Measurements from ENCODE around the gene FARSA. TPM values are rescaled to one million over a fixed set of nuclear protein-coding genes. Genes with fewer than 3 reads are reported as not detected.
A peak's percentile ranks its signal among the peaks of the same experiment; 100 is the strongest.

FARSA gene
- total and polyA plus RNA-seq, 10 of the 15 experiments (the other 5 are each of a cell fraction or from before 2014, with no cell fraction given): 20.3 to 212 (median 76.4) TPM

DNA sequence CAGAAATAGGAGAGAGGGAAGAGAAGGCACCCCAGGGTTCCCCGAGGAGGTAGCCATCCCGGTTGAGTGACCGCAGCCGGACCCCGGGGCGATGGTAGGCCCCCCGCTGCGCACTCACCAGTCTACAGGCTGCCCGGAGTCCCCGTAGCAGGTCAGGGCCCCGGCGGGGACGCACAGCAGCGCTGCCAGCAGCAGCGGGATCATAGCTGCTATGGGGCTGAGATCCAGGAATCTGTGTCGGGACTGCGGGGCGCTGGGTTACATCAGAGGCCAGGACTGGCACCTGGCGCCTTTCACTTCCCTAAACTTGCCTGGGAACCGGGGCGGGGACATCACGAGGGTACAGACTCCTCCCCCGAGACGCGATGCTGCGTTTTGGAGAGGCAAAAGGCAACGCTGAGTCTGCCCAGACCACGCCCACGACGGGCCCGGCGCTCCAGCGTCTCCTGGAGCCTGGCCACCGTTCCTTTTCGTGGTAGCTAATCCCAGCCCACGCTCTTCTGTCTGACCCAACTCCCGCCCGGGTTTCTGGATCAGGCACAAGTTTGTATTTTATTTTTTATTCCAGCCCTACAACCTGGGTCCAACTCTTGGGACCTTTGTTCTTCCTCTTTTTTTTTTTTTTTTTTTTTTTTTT, 52.2 kb downstream of the FARSA start, which contains the start of gene DNASE2 (continued):
- TF ChIP-seq, protein P1, sequence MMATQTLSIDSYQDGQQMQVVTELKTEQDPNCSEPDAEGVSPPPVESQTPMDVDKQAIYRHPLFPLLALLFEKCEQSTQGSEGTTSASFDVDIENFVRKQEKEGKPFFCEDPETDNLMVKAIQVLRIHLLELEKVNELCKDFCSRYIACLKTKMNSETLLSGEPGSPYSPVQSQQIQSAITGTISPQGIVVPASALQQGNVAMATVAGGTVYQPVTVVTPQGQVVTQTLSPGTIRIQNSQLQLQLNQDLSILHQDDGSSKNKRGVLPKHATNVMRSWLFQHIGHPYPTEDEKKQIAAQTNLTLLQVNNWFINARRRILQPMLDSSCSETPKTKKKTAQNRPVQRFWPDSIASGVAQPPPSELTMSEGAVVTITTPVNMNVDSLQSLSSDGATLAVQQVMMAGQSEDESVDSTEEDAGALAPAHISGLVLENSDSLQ (IDR thresholded peaks at IDR 0.05): peak; percentile 55; the same call in 1 of the 2 replicates
- peak; percentile 92 for TF ChIP-seq GATAD2B (conservative IDR thresholded peaks at IDR 0.05; ENCODE audit: low read depth)
- TF ChIP-seq, protein P2, sequence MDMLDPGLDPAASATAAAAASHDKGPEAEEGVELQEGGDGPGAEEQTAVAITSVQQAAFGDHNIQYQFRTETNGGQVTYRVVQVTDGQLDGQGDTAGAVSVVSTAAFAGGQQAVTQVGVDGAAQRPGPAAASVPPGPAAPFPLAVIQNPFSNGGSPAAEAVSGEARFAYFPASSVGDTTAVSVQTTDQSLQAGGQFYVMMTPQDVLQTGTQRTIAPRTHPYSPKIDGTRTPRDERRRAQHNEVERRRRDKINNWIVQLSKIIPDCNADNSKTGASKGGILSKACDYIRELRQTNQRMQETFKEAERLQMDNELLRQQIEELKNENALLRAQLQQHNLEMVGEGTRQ (IDR thresholded peaks at IDR 0.05; ENCODE audit: borderline replicate concordance, low read depth, low read length): peak; percentile 20
- TF ChIP-seq ETV6 (conservative IDR thresholded peaks at IDR 0.05 in 1 of 2, IDR thresholded peaks at IDR 0.05 in 1 of 2; ENCODE audit: borderline replicate concordance in 1 of 2, low read depth in 1 of 2): no peak
- peak; percentile 28; the same call in 1 of the 2 replicates for TF ChIP-seq MXI1 (IDR thresholded peaks at IDR 0.05; ENCODE audit: low read depth, low read length)
- TF ChIP-seq MEF2B (IDR thresholded peaks at IDR 0.05; ENCODE audit: partially characterized antibody, poor library complexity, severe bottlenecking): no peak
- TF ChIP-seq, protein P3, sequence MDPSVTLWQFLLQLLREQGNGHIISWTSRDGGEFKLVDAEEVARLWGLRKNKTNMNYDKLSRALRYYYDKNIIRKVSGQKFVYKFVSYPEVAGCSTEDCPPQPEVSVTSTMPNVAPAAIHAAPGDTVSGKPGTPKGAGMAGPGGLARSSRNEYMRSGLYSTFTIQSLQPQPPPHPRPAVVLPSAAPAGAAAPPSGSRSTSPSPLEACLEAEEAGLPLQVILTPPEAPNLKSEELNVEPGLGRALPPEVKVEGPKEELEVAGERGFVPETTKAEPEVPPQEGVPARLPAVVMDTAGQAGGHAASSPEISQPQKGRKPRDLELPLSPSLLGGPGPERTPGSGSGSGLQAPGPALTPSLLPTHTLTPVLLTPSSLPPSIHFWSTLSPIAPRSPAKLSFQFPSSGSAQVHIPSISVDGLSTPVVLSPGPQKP (IDR thresholded peaks at IDR 0.05; ENCODE audit: low read depth, low read length): no peak
- TF ChIP-seq SRF (IDR thresholded peaks at IDR 0.05; ENCODE audit: low read depth in 2 of 2, low read length in 2 of 2): no peak
- TF ChIP-seq SP1 (IDR thresholded peaks at IDR 0.05; ENCODE audit: low read depth, low read length): no peak
- peak; percentile 41; the same call in 1 of the 2 replicates for TF ChIP-seq CREM (IDR thresholded peaks at IDR 0.05; ENCODE audit: low read depth)
- TF ChIP-seq, protein P4, sequence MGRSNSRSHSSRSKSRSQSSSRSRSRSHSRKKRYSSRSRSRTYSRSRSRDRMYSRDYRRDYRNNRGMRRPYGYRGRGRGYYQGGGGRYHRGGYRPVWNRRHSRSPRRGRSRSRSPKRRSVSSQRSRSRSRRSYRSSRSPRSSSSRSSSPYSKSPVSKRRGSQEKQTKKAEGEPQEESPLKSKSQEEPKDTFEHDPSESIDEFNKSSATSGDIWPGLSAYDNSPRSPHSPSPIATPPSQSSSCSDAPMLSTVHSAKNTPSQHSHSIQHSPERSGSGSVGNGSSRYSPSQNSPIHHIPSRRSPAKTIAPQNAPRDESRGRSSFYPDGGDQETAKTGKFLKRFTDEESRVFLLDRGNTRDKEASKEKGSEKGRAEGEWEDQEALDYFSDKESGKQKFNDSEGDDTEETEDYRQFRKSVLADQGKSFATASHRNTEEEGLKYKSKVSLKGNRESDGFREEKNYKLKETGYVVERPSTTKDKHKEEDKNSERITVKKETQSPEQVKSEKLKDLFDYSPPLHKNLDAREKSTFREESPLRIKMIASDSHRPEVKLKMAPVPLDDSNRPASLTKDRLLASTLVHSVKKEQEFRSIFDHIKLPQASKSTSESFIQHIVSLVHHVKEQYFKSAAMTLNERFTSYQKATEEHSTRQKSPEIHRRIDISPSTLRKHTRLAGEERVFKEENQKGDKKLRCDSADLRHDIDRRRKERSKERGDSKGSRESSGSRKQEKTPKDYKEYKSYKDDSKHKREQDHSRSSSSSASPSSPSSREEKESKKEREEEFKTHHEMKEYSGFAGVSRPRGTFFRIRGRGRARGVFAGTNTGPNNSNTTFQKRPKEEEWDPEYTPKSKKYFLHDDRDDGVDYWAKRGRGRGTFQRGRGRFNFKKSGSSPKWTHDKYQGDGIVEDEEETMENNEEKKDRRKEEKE (IDR thresholded peaks at IDR 0.05): no peak
- TF ChIP-seq, protein P5, sequence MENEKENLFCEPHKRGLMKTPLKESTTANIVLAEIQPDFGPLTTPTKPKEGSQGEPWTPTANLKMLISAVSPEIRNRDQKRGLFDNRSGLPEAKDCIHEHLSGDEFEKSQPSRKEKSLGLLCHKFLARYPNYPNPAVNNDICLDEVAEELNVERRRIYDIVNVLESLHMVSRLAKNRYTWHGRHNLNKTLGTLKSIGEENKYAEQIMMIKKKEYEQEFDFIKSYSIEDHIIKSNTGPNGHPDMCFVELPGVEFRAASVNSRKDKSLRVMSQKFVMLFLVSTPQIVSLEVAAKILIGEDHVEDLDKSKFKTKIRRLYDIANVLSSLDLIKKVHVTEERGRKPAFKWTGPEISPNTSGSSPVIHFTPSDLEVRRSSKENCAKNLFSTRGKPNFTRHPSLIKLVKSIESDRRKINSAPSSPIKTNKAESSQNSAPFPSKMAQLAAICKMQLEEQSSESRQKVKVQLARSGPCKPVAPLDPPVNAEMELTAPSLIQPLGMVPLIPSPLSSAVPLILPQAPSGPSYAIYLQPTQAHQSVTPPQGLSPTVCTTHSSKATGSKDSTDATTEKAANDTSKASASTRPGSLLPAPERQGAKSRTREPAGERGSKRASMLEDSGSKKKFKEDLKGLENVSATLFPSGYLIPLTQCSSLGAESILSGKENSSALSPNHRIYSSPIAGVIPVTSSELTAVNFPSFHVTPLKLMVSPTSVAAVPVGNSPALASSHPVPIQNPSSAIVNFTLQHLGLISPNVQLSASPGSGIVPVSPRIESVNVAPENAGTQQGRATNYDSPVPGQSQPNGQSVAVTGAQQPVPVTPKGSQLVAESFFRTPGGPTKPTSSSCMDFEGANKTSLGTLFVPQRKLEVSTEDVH (IDR thresholded peaks at IDR 0.05; ENCODE audit: low read depth, partially characterized antibody): peak; percentile 48
- no peak for TF ChIP-seq SIX5 (IDR thresholded peaks at IDR 0.05; ENCODE audit: low read depth, low read length, severe bottlenecking)
- TF ChIP-seq, protein P6, sequence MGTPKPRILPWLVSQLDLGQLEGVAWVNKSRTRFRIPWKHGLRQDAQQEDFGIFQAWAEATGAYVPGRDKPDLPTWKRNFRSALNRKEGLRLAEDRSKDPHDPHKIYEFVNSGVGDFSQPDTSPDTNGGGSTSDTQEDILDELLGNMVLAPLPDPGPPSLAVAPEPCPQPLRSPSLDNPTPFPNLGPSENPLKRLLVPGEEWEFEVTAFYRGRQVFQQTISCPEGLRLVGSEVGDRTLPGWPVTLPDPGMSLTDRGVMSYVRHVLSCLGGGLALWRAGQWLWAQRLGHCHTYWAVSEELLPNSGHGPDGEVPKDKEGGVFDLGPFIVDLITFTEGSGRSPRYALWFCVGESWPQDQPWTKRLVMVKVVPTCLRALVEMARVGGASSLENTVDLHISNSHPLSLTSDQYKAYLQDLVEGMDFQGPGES (IDR thresholded peaks at IDR 0.05): no peak
- no peak for TF ChIP-seq JUNB (IDR thresholded peaks at IDR 0.05)
- TF ChIP-seq TCF3 (IDR thresholded peaks at IDR 0.05; ENCODE audit: borderline replicate concordance, insufficient read depth, low read depth, low read length): peak; percentile 84; the same call in 1 of the 2 replicates
- peak; percentile 92 for TF ChIP-seq EED (IDR thresholded peaks at IDR 0.05; ENCODE audit: low read depth)
- no peak for TF ChIP-seq RAD51 (IDR thresholded peaks at IDR 0.05)
- TF ChIP-seq CHD4 (IDR thresholded peaks at IDR 0.05): no peak

All from GM12878 (cell line).